Measurements from ENCODE around the gene TXLNB. TPM values are rescaled to one million over a fixed set of nuclear protein-coding genes. Genes with fewer than 3 reads are reported as not detected.

The TXLNB gene
- total RNA-seq, 2 experiments from 2014 or later, result 0.17 to 0.19 TPM

DNA sequence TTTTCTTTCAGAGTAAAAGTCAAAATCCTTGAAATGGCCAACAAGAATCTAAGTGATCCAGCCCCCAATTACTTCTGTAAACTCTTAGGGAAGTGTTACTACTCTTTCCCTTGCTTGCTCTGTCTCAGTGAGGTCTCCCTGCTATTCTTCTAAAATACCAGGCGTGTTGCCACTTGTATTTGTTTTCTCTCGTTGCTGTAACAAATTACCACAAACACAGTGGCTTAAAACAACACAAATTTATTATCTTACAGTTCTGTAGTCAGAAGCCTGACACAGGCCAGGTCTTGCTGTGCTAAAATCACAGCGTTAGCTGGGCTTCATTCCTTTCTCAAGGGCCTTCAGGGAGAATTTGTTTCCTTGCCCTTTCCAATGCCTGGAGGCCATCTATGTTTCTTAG, 97.1 kb downstream of the TXLNB start:
- intact Hi-C loops (cut with DNase I, micrococcal nuclease), result no loop called here
- no peaks in the 10 kb centered on the region for H3K36me3 ChIP-seq (ENCODE audit: insufficient read depth, low read length)
- H3K27me3 ChIP-seq (ENCODE audit: control insufficient read depth in 1 of 2, insufficient read depth in 2 of 2, low read length in 2 of 2), result no peaks in the 10 kb centered on the region
- DNase-seq (no peak), ATAC-seq (ENCODE audit: poor library complexity) (no peak)
- no peaks in the 10 kb centered on the region for H3K4me1 ChIP-seq (ENCODE audit: insufficient read depth, low read length)
- peaks cover 9% of the 10 kb centered on the region for H3K4me1 Mint-ChIP-seq (ENCODE audit: low read depth)
- H3K27ac Mint-ChIP-seq, result no peak overlapping the region
- H3K27ac ChIP-seq (ENCODE audit: low read depth in 1 of 2, low read length in 2 of 2), result no peak overlapping the region
- no peaks in the 10 kb centered on the region for H3K9me3 Mint-ChIP-seq
- TF ChIP-seq CTCF (IDR thresholded peaks at IDR 0.05), result no peak
- no peak overlapping the region for H3K4me3 Mint-ChIP-seq
- H3K9me3 ChIP-seq (ENCODE audit: control insufficient read depth in 1 of 2, insufficient read depth in 1 of 2, low read length in 2 of 2), result peaks cover 0 to 5% of the 10 kb centered on the region in 2 experiments
- no peaks in the 10 kb centered on the region for H3K36me3 Mint-ChIP-seq (ENCODE audit: low read depth)
- ChIA-PET CTCF (no interaction called here), POLR2A (no interaction called here)
- no peaks in the 10 kb centered on the region for H3K27me3 Mint-ChIP-seq
- no peak overlapping the region for H3K4me3 ChIP-seq (ENCODE audit: low read length)

Other genes starting within 250 kb of the TXLNB start
- gene HECA, start 156.9 kb downstream of the TXLNB start, total RNA-seq, result 100 to 1,000 TPM; 203 to 207 TPM
- gene CITED2, start 82.7 kb upstream of the TXLNB start, total RNA-seq, result 100 to 1,000 TPM; 181 to 185 TPM

All from CD4-positive, alpha-beta T cell (primary cell).